Epidermal melanocyte (primary cell): ENCODE measurements around the gene MKI67.

ENCODE experiments used
- DNase-seq: peaks from one replicate; pipeline ENCODE4 v3.0.0; 2011; ENCODE audit warnings: low spot score; ENCODE audit not compliant: insufficient read length

MKI67 gene

DNA sequence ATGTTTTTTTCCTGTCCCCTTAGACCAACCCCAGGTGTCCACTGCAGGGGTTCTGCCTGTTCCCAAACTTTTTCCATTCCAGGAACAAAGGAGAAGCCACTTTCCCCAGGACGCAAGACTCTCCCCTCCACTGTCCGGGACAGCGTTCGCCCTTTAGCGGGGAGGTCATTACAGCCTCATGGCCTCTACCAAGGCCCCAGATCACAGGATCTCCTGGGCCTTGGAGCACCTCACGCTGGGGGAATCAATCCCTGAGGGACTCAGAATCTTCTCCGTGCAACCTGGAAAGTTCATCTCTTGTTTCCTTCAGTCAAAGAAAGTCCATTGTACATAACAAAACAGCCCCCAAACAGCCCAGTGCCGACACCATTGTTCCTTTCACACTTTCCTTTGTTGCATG, 41.2 kb downstream of the MKI67 start:
- DNase-seq, result no peak

DNA sequence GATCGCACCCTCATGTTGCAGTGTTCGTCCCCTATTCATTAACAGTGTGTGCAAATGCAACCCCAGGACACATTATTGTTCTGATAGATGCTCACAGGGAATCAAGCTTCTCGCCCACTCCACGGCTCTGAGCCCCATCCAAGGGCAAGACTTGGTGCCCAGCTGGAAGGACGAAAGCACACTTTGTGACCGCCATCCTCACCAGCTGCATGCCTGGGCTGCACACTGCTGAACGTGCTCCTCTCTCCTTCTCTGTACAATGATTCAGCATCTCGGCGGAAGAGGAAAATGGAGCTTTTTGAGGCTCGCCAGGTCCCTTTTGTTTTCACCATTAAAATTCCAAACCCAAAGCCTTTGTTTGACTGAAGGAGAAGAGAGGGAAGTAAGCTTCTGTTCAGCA, 41.9 kb downstream of the MKI67 start:
- no peak for DNase-seq

DNA sequence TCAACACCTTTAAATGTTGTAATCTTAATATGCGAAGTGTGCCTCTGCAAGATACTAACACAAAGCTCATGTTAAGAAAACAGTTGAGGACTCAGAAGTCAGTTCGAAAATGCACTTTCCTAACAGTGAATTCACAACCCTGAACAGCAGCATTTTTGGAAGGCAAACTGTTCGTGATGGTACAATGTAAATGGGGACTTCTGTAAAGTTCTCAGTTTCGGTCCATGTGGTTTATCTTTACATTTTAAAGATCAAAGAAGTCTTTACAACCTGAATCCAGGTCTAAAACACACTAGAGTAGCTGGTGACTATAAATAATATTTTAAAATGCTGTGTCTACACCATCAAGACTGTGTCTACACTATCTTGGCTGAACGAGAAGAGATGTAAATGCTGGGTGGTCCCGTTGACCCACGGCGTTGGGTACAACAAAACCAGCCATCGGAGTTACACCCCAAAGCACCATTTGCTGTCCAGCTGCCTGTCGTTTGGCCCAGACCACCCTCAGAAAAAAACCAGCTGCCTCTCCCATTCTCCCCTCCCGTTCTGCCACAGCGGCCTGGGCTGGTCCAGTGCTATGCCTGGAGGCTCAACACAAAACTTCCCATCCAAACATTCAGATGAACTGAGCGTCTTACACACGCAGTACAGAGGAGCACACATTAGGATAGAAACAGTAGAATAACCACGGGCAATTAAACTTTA, 42.9 kb downstream of the MKI67 start:
- no peak for DNase-seq

DNA sequence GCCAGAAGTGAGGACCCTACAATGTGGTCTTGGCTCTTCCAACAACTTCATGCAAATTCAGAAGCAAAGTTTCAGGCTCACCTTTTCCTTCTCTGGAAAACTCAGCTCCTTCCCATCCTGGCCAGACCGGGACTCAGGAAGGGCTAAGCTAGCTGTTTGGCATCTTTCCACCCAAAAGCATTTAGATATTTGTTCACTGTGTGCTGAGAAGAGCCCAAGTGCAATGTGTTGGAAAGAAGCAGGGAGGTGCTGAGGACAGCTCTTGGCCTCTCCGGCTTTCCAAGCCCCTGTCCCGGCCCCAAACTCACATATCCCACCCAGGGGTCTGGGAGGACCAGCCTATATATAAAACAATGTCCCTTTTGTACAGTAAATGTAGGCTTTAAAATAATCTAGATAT, 44.5 kb downstream of the MKI67 start:
- DNase-seq, result no peak

DNA sequence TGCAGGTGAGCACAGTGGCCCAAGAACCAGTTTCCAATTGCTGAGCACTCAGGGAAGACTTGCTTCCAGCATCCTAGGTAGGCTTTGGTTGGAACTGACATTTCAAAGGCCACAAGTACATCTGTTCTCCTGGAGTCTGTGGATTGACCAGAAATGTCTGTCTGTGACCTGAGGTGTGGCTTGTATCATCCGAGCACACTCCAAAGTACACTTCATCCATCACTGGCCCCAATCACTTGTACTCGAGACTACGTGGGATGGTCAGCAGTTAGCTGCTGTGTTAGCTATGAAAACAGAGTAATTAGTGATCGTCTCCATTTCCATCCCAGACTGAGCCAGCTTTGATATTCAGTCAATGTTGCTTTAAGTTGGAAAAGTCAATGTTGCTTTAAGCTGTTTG, 45.0 kb downstream of the MKI67 start:
- DNase-seq, result no peak

DNA sequence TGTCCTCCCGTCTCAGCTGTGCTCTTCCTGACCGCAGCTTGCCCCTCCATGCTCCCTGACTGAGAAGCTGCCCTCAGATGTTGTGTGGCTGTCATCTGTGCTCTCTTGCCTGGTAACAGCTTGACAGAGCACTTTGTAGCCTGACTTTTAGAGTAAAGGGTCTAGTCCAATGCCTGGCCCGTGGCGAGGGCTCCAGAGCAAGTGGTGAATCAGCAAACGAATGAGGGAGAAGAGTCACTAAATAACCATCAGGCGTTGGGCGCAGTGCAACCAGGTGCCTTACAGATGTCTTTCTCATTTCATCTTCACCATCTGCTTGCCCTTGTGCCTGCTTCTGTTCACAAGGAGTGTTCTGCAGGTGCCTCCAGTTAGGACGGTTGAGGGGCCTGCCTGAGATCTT, 45.6 kb downstream of the MKI67 start:
- no peak for DNase-seq

DNA sequence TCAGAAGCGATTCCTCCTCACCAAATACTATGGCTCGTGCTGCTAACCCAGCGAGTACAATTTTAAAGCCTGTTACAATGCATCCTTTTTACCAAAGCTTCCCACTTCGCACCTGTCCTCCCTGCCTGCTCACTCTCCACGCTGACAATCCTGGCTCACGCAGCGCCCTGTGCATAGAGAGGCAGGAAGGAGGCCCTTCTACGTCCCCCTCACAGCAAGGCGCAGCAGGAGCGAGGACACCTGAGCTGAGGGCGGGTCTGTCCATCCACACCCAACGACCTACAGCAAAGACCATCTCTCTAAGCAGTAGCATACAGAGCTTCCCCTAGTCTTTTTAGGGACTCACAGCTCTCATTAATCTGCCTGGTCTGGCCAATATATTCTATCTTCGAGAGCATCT, 46.0 kb downstream of the MKI67 start:
- no peak for DNase-seq

DNA sequence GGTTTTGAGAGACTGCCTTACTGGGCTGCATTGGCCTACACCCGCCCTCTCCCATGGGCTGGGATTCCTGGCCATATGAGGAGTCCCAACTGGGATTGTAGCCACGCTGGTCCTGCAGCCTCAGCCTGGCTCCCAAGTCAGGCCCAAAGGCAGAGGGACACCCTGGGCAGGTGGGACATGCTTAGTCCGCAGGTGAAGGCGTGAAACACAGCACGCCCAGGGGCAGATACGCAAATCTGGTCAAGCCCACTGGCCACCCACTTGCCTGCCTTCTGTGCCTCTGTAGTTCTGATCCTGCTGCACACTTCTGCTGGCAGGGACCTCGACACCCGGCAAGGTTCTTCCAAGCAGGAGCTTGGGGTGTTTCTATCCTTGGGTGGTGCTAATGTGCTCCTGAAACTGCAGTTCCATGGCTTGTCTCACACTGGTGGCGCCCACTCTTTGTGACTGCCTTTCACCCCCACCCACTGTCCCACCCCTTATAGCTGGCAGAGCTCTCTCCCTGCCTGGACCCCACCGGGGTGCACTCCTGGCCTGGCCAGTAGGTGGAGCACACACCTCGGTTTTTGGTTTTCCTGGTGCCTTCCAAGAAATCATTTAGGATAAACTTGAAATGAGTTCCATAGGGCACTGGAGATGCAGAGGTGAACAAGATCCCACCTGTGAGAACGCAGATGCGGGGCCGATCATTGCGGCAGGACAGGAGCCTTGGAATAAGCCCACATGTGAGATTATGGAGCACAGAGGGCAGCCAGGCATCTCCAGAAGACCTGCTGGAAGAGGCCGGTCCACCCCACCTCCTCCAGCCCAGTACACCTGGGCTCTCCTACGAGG, 47.9 kb downstream of the MKI67 start:
- DNase-seq, result peak; percentile 57

DNA sequence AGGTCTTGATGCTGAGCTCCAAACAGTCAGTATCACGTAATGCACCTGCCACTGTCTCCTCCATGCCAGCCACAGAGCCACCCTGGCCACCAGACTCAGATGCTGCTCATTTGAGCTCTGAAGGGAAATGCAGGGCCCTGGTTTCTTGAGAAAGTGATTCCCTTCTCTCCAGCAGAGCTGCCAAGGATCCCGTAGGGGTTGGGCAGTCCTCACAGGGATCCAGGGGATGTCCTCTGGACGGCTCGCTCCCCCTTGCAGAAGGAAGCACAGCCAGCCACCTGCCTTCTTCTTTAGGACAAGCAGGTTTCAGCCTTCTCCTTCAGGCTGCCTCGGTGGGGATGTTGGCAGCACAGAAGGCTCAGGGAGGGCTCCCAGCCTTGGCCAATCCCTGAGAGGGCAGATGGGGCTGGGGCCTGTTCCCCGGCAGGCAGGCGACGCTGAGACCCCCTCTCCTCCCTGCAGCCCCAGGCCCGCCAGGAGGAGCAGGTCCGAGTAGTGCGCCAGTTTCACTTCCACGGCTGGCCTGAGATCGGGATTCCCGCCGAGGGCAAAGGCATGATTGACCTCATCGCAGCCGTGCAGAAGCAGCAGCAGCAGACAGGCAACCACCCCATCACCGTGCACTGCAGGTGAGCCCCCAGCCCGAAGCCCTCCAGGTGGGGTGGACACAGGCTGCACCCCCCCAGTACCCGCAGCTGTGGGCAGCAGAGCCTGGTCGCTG, 48.9 kb downstream of the MKI67 start:
- DNase-seq, result no peak

DNA sequence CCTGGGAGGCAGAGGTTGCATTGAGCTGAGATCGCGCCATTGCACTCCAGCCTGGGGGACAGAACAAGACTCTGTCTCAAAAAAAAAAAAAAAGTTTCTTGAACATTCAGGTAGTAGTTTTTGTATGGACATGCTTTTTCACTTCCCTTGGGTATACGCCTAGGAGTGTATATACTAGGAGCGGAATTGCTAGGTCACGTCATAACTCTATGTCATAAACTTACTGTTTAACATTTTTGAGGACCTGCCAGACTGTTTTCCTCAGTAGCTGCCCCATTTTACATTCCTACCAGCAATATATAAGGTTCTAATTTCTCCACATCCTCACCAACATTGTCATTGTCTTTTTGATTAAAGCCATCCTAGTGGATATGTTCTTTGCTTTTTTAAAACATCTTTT, 51.6 kb downstream of the MKI67 start:
- DNase-seq, result no peak

DNA sequence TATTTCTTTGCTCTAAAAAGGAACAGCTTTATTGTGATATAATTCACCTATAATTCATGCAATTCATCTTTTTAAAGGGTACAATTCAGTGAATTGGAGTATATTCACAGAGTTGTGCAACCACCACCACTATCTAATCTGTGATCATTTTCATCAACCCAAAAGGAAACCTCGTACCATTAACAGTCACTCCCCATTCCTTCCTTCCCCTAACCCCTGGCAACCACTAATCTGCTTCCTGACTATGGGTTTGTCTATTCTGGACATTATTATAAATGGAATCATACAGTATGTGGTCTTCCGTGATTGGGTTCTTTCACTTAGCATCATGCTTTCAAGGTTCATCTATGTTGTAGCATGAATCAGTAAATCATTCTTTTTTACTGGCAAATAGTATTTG, 52.3 kb downstream of the MKI67 start:
- DNase-seq, result no peak

DNA sequence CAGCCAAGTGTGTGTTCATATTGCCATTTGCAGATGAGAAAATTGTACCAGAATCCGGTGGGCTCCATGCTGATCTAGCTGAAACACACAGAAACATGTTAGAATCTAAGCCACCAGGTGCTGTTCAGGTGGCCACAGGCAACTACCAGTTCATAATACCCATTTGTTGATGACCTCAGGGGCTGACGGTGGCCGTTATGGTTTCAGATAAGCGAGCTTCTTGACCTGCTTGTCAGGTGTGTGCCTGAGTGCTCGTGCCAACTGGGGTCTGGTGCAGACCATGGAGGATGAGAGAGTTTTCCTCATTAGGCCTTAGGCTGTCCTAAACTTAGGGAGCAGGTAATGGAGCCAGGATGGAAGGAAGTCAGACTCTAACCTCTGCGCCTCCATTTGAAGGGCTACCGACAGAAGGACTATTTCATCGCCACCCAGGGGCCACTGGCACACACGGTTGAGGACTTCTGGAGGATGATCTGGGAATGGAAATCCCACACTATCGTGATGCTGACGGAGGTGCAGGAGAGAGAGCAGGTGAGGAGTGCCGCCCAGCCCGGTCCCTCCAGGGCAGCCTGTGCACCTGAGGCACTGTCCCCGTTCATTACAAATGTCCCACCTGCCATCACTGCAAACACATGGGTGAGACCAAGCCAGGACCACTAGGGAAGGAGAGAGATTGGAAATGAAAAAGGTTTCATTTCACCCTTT, 53.1 kb downstream of the MKI67 start:
- no peak for DNase-seq

DNA sequence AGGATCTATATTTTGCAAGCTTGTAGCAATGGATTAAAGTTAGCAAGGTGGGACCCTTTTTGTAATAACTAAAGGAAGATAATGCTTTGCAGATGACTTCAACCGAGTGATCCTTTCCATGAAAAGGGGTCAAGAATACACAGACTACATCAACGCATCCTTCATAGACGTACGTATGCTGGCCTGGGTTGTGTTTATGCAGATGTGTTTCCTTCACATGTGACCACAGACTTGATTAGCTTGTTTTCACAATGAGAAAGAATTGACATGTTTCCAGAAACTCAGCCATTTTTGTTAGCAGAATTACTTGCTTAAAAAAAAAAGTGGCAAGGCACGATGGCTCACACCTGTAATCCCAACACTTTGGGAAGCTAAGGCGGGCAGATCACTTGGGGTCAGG, 54.2 kb downstream of the MKI67 start:
- no peak for DNase-seq

DNA sequence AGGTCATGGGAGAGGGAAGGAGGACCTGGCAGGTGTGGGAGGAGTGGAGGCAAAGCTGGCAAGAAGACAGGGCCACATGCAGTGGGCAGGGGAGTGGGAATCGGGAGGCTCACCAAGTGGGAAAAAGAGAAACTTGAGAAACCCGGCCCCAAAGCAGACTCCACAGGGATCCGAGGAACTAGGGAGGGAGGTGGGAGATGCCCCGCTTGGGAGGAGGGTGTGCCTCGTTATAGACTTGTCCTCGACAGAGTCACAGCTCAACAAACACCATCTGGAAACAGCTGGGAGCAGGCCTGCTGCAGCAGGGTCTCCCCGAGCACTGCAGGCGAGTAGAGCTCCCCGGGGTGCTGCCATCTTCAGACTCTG, 54.8 kb downstream of the MKI67 start:
- DNase-seq, result no peak

DNA sequence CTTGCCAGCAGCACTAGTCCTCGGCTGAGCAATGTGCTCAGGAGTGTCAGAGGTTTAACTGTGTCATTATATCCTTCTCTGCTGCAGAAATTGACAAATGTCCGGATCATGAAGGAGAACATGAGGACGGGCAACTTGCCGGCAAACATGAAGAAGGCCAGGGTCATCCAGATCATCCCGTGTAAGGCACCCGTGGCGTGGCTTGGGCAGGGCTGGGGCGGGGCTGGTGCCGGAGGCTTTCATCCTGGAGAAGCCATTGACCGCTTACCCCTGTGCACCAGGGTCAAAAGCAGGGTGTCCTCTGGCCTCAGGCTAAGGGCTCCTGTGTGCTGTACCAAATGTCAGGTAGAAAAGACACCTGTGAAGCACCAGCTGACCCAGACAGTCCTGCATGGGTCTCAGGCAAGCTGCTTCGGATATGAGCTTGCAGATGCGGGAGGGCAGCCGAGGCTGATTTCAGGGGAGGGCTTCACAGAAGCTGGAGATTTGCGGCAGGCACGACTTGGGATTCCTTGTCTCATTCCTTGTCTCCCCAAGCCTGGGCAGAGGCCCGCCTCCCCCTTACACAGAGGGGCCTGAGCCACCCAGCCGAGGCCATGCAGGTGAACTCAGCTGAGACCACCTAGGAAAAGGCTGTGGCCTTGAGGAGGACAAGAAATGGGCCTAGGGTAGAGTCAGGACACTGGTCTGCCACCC, 55.4 kb downstream of the MKI67 start:
- DNase-seq, result no peak

DNA sequence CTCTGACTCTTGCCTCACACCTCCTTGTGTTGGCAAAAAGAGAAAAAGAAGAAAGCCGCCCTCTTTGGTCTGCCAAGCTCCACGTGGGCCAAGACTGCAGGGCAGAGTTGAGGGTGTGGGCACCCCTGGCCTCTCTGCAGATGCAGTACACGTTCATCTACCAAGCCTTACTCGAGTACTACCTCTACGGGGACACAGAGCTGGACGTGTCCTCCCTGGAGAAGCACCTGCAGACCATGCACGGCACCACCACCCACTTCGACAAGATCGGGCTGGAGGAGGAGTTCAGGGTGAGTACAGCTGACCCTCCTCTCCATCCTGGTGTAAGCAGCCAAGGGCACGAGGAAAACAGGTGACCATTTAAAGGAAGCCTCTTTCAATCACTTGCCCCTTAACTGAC, 56.1 kb downstream of the MKI67 start:
- DNase-seq, result no peak

DNA sequence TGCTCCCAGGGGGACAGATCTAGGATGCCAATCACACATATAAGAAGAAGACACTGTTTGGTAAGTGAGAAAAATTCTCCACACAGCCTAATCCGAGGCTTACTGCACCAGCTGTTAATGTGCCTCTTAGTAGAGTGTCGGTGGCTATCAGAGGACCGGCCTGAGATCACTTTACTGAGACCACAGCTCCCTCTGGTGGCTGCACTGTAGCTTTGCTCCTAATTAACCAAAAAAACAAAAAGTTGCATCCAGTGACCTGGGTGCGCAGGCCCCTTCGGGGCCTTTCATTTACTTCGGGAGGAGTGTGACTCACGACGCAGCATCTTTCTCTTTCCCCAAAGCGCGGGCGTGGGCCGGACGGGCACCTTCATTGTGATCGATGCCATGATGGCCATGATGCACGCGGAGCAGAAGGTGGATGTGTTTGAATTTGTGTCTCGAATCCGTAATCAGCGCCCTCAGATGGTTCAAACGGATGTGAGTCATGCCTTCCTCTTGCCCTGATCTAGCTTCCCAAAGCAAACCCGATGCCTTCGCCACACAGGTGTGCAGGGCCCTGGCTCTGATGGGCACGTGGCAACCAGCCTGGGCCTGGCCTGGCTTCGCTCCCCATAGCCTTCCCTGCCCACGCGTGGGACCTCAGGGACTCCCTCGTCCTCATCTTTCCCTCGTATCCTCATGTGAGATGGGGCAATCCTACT, 56.7 kb downstream of the MKI67 start:
- peak; percentile 41 for DNase-seq

DNA sequence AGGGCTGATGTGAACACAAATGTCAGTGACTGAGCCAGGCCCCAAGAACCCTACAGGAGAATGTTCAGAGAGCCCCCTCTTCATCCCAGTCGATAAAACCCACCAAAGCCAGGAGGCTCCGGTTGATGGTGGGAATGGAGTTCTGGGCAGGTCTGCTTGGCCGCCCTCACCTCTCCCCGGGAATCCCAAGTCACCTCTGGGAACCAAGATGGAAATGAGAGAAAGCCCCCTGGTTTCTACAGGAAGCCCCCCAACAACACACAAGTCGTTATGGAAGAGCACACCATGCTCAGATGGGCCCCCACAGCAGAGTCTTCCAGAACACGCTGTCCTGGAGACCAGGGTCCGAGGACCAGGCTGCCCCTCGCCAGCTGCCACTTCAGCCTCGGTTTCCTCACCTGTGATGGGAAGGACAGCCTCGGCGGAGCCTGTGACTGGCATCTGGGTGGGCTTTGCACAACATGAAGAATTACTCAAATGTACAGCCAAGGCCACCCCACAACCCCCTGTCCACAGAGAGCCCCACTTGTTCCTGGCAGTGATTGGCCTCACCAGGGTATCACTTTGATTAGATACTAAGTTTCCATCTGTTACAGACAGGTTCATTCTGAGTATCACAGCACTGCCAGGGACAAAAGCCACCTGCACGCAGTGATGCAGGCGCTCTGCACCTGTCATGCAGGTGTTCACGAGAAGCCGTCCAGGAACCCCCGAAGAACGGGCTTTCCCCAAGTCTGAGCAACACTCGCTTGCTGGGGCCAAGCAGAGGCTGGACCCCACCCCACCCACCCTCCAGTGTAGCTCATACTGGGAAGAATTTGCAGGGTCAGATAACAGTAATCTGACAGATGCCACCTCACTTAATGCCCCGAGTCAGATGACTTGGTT, 57.6 kb downstream of the MKI67 start:
- DNase-seq, result no peak

DNA sequence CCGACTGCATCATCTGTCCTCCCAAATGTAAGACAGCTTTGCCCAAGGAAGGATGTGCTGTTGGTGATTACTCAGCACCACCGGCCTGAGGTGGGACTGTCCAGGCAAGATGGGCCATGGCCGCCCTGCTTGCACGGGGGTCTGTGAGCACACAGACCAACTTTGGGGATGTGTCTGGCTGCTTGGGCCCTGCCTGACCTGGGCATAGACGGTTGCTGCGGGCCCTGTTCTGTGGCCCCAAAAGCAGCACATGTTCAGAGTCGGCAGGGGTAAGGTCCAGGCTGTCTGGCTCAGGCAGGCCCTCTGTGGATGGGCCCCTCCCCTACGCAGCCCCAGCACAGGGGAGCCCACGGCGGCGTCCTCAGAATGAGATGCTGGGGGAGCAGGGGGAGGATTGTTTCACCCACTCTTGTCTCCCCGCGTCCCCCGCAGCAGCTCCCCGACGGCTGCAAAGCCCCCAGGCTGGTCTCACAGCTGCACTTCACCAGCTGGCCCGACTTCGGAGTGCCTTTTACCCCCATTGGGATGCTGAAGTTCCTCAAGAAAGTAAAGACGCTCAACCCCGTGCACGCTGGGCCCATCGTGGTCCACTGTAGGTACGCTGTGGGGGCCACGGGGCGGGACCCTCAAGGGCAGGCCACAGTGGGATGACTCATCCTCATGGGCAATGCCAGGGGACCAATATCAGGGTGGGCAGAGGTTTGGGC, 58.4 kb downstream of the MKI67 start:
- DNase-seq, result no peak
